HuH-7.5 (cell line): ENCODE measurements around the gene LRFN4.

Source experiments
- DNase-seq: peaks from one replicate; pipeline ENCODE4 v3.0.0; 2011; ENCODE audit warnings: low spot score

The LRFN4 gene

DNA sequence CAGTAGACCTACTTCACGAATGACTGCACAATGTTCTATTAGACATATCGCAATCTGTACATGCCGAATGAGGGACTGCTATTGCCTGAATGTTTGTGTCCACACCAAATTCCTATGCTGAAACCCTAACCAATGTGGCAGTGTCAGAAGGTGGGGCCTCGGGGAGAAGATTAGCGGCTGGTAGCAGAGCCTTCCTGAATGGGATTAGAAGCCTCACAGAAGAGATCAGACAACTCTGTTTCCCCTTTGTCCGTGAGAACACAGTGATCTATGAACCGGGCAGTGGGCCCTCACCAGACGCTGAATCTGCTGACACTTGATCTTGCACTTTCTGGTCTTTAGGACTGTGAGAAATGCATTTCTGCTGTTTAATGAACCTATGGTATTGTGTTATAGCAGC lies 33.1 kb downstream of the LRFN4 start:
- no peak for DNase-seq

DNA sequence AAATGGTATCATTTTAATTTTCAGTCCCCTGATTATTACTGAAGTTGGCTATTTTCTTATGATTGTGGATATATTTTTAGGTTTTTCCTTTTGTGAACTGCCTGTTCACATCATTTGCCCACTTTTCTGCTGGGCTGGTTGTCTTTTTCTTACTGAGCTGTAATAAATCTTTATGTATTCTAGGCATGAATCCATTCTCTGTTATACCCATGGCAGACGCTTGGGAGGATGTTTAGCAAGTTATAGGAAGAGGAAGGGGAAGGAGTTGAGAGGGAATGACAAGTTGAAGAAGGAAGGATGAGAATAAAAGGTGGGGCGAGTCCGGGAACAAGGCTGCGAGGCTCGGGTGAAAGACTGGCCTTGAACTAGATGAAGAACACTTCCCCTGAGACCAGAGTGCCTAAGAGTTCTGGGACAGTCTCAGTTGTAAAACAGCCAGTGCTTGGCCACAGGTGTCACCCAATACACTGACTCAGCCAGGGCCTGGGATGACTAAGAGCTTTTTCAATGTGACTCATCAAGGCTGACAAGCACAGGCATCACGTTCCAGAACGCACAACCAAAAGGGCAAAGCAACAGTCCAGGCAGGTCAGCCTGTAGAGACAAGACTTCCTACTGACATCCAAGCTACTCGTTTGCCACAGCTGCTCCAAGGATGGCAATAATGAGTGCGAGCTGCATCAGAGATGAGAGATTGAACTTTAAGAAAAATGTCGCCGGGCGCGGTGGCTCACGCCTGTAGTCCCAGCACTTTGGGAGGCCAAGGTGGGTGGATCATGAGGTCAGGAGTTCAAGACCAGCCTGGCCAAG lies 35.2 kb downstream of the LRFN4 start:
- peak; percentile 98 for DNase-seq

DNA sequence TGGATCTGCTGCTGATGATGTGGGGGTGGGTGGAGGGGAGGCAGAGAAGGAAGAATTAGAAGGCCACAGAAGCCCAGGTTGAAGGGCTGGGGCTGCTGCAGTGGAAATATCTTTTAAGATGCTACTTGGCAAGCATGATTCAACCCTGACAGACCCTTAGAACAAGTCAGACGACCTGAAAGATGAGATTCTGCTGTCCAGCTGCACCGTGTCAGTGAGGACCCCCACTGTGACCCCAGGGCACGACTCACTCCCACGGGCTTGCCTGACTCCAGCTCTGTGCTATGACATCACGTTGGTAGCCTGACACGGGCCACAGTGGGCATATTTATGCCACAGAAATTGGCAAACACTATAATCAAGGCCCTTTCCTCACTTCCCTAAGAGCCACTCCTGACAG lies 36.0 kb downstream of the LRFN4 start:
- no peak for DNase-seq

DNA sequence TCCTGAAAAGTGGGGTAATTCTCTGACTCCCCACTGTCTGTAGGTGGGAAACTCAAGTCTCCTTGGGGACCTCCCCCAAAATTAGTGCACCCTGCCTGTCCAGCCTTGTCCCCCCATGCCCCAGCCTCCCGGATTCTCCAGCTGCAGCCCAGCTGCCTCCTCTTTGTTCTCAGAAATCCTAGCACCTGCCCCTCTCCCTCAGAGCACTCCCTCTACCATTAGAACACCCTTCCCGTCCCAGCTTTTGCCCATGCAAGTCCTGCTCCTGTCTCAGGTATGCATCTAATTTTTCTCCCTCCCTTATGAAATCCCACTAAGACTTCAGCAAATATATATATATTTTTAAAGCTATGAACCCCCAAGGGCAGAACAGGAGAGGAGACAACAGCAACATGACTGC lies 37.3 kb downstream of the LRFN4 start:
- DNase-seq: no peak

DNA sequence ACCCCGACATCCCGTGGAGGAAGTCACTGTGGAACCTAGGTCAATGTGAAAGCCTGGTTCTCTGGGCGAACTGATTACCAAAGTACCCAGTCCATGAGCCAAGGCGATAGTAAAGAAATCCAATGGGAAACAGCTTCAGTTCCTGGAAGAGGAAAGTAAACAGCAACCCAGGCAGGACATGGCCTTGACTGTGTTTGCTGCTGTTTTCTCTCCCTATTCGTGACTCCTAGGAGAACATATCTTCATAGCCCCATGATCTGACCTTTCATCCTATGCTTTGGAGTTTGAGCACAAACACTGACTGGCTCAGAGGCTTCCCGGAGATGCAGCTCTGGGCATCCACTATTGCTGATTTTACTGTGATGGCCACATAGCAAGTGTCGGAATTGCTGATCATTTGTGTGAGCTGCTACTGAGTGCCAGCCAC lies 45.1 kb downstream of the LRFN4 start:
- DNase-seq: peak; percentile 98

DNA sequence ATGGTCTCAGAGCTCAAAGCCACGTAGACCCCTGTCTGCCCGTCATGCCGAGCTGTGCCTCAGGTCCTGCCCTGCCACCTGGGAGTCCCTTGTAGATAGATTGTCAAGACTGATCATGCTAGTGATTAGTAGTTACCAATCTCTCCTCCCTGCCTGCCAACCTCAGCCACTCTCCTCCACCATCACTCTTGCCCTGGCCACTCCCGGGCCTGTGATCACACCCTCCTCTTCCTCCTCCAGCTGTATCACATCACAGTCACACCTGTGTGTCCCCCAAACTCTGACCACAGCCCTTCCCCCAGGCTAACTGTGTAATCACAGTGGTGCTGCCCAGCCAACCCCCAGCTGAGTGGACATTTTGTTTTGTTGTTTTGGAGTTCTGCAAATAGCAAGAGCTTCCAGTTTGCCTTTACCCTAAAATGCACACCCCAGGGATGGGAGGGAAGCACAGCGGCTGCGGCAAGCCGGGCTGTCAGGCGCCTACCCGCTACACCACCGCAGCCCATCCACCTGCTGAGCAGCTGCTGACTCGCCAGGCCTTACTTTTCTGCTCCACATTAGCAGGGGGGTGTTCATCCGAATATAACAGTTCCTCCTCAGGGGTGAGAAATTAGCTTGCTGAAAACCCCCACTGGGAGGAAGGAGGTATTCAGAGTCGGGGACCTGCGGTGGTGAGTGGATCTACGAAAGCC lies 45.8 kb downstream of the LRFN4 start:
- DNase-seq: peak; percentile 48

DNA sequence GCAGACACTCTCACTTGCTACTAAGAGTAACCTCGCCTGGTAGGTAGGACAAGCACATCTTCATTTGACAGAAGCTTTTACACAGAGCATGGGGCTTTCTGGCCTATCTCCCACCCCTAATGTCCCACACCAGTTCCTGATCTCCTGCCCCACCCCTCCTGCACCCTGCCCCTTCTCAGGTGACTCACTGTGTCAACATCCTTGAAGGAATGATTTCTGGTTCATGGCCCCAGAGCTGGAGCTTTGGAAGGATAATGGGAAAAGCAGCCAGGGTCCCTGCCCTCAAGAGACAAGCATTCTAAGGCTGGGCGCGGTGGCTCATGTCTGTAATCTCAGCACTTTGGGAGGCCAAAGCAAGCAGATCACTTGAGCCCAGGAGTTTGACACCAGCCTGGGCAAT lies 47.2 kb downstream of the LRFN4 start:
- no peak for DNase-seq

DNA sequence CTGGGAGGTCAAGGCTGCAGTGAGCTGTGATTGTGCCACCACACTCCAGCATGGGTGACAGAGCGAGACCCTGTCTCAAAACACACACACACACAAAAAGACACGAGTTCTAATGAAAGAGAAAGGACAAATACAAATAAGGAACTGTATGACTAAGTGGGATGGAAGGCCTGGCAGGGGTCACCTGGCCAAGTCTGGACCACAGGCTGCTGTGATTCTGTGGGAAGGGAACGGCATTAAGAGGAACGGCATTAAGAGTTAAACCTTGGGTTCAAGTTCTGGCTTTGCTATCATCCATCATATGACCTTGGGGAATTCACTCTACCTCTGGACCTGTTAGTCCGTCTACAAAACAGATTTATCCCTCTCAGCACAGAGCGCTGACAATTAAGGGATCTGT lies 47.7 kb downstream of the LRFN4 start:
- no peak for DNase-seq

DNA sequence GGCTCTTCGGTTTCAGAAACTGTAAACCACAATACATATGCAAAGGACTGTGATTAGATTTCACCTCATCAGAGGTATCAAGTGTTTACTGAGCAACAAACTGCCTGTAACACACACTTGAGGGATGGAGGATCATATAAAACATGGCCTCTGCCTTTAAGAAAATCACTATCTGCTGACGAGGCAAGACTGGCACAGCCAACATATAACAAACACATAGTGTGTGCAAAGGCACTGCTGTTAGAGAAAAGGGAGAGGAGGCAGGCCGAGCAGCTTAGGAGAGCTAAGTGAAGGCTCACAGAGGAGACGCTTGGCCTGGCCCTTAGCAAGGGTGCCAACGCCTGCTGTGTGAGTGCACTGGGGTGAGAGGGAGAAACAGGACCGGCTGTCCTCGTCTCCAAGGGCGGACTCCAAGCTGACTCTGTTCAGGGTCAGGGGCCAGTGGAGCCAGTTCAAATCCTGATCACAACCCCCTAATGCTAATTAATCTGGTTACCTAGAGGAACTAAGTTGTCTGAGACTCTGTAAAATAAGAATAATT lies 48.2 kb downstream of the LRFN4 start:
- DNase-seq: peak; percentile 22

DNA sequence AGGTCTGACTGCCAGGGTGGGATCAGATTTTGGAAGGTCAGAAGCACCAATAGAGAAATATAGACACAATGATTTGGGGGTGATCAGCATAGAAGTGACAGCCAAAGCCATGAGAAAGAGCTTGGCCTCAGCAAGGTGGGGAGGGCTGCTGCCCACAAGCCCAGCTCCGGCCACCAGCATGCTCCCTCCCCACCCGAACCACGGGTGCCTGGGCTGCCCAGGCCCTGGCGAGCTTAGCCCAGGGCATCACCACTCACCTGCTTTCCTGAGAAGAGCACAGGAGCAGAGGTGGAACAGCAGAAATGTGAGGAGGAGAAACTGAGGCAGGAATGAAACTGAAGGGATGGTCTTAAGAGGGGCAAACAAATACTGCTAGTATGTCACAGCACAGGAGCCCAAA lies 48.8 kb downstream of the LRFN4 start:
- no peak for DNase-seq

DNA sequence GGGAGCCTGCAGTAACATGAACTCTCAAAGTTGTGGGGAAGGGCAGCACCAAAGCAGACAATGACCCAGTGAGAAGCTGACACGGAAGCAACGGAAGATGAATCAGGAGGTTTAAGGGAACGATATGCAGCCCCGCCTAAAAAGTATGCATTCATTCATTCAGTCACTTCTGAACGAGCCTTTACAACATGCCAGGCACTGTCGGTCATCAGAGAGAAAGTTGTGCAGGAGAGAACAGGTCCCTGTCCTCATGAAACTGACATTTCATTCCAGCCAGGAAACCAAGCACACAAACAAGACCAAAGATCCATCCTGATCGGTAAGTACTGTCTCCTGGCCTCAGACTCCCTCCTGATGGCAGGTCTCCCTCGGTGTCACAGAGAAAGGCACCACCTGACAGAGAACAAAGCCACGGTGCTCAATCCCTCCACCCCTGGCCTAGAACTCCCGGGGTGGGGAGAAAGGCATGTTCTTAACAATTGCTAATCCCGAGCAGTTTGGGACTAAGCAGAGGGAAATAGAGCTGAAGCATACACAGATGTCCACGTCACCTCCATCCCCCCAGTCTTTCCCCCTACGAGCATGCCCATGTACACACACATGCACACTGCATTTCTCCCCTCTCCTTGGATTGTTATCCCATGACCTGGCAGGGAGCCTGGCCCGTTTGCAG lies 49.3 kb downstream of the LRFN4 start:
- peak; percentile 34 for DNase-seq

DNA sequence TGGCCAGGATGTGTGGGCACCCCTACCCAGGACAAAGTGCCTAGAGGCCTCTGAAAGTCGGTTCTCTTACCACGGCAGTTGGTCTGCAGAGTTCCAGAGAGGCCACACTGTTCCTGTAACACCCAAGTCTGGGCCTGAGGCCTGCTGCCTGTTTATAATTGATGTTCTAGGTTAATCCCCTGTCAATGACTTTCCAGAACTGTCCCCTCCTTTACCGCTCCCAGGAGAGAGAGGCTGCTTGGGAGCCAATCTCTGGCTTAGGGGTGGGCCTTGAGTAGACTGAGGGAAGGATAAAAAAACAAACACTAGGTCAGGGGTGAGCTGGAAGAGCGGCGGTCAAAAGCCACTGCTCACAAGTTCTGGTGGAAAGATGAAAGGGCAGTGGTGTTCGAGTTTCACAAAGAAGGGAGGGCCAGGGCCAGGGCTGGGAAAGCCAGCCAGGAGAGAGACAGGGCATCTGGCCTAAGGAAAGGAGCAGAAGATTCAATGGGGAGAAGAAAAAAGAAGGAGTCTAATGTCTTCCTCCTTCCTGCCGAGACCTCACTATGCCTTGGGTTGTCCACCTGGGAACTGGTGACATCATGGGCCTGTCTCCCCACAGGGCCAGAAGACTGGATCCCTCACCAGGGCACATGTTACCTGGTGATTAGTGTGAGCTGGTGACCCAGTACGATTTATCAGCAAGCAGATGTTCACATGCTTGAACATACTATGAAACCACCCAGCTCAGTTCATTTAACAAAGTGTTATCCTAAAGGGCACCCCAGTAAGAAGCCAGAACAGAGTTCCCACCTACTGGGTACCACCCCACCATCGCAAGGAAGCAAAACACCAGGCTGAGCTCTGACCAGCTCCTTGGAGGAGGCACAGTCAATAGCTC lies 51.1 kb downstream of the LRFN4 start:
- peak; percentile 69 for DNase-seq

DNA sequence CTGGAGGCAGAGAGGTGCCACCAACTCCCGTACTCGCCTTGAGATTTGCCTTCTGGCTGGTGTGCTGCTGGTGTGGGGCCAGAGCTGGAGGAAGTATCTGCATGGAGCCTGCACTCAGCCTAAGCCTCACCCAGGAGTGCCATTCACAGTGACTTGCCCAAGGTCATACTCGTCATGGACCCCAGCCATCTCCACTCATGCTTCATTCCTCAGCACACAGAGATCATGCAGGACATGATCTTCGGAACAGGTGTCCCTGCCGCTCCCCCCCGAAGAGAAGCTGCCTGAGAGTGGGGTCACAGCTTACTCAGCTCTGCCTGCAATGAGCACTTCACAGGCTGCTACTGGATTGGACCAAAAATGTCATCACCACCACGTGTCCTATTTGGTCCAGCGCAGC lies 52.3 kb downstream of the LRFN4 start:
- DNase-seq: no peak

DNA sequence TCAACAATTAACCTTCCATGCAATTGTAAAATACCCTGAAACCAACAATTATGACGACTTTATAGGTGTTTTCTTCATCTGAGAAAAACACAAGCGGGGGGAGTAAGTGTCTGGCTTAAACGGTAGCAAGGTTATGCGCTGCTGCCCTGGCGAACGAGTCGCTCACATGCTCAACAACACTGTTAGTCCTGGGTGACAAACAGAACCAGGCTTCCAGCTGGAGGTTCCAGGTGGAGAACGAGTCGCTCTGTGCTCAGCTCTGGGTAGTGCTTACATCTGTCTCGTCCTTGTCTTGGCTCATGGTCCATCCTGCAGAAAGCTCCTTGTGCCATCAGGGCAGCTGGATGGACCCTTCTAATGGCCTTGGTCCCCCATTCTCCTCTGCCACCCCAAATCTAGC lies 53.2 kb downstream of the LRFN4 start:
- DNase-seq: no peak
